Common myeloid progenitor, CD34-positive (primary cell): ENCODE measurements around the gene ZBTB45.

Experiments
- CTCF ChIA-PET: fragments of 350-600 bp; sonication (Branson Sonifier 250); formaldehyde crosslinking; loops from one replicate; lab custom pipeline; 2021; ENCODE audit warnings: antibody characterized with exemption; lab: Charles Lee
- POLR2A ChIA-PET: fragments of 350-600 bp; sonication (Branson Sonifier 250); formaldehyde crosslinking; loops from one replicate; lab custom pipeline; 2021; ENCODE audit warnings: antibody characterized with exemption; lab: Charles Lee
- DNase-seq, 3 donors: peaks; one replicate each; pipeline versions ENCODE4 v3.0.0 to v3.0.0-alpha.2; 2013
- H3K27ac ChIP-seq, 2 experiments: 1 replicate in 1 of 2; 2 replicates in 1 of 2; pipeline ENCODE4 v1.7.0; 2013; ENCODE audit warnings: inconsistent platforms in 2 of 2, low read length in 2 of 2, mild to moderate bottlenecking in 2 of 2, low read depth in 1 of 2, moderate library complexity in 1 of 2; ENCODE audit not compliant: severe bottlenecking in 2 of 2, insufficient read depth in 1 of 2, poor library complexity in 1 of 2
- H3K27me3 ChIP-seq, 5 experiments: replicated peaks in 2 of 5; 1 replicate in 3 of 5; 2 replicates in 2 of 5; pipeline versions ENCODE4 v1.6.1 to v1.7.0; 2013; ENCODE audit warnings: low read length in 4 of 5, mild to moderate bottlenecking in 2 of 5, moderate library complexity in 2 of 5, inconsistent platforms in 1 of 5; ENCODE audit not compliant: insufficient read depth in 5 of 5, control insufficient read depth in 4 of 5
- H3K36me3 ChIP-seq, 4 experiments: 1 replicate in 2 of 4; 2 replicates in 2 of 4; pipeline versions ENCODE4 v1.6.1 to v1.7.0; 2013; ENCODE audit warnings: low read length in 3 of 4, control low read depth in 1 of 4, mild to moderate bottlenecking in 1 of 4; ENCODE audit not compliant: control insufficient read depth in 4 of 4, insufficient read depth in 4 of 4
- H3K4me1 ChIP-seq, 4 experiments: 1 replicate in 3 of 4; 2 replicates in 1 of 4; pipeline versions ENCODE4 v1.6.1 to v1.7.1; 2013; ENCODE audit warnings: low read length in 3 of 4, mild to moderate bottlenecking in 3 of 4, control low read depth in 1 of 4, inconsistent platforms in 1 of 4, moderate library complexity in 1 of 4; ENCODE audit not compliant: control insufficient read depth in 4 of 4, insufficient read depth in 4 of 4; ENCODE audit errors: control extremely low read depth in 1 of 4
- H3K4me3 ChIP-seq, 7 experiments: 1 replicate in 4 of 7; 2 replicates in 3 of 7; pipeline versions ENCODE4 v1.5.1 to v1.7.0; 2013; ENCODE audit warnings: mild to moderate bottlenecking in 7 of 7, low read length in 6 of 7, moderate library complexity in 6 of 7, inconsistent platforms in 2 of 7, low read depth in 2 of 7, control low read depth in 1 of 7; ENCODE audit not compliant: insufficient read depth in 4 of 7, control insufficient read depth in 1 of 7; ENCODE audit errors: extremely low read depth in 1 of 7
- H3K9me3 ChIP-seq, 5 experiments: 1 replicate in 4 of 5; 2 replicates in 1 of 5; pipeline versions ENCODE4 v1.6.1 to v1.7.1; 2013; ENCODE audit warnings: low read length in 4 of 5, mild to moderate bottlenecking in 2 of 5, inconsistent platforms in 1 of 5, low read depth in 1 of 5, moderate library complexity in 1 of 5; ENCODE audit not compliant: control insufficient read depth in 4 of 5, insufficient read depth in 2 of 5; ENCODE audit errors: control extremely low read depth in 1 of 5
- WGBS: methylation state at CpG from one replicate; pipeline ENCODE4 v1.1.5; 2013; ENCODE audit not compliant: insufficient coverage; 5-methylcytosine and 5-hydroxymethylcytosine counted together

The ZBTB45 gene

GRCh38 chr19:58562122-58563033 is 42.8 kb upstream of the ZBTB45 start:
- peak; percentile 47 to 69 (median 61) for DNase-seq
- Histone ChIP-seq H3K27ac (no peak overlapping the region), H3K9me3 (no peaks in the 10 kb centered on the region), H3K27me3 (peaks cover 0 to 12% (median 0%) of the 10 kb centered on the region in 5 experiments), H3K4me3 (peak overlapping the region in 6 of 7 experiments; percentile 35 to 70 (median 57)), H3K4me1 (peaks cover 3 to 44% (median 36%) of the 10 kb centered on the region in 4 experiments), H3K36me3 (peaks cover under 1 to 9% (median 4%) of the 10 kb centered on the region in 4 experiments)
- ChIA-PET CTCF (interaction anchor here (1.9 to 7.2 kb wide), 2 partner anchors 18 to 43 kb away, joined by 7 to 59 read pairs; partner anchors contain the start of gene ZBTB45), POLR2A (interaction anchor here (0.8 to 1.0 kb wide), 4 partner anchors 8 to 18 kb away, joined by 3 to 4 read pairs (median 3); partner anchors contain the start of genes MZF1 and TRIM28)
- 14% methylated on average over 97 of the region's 107 CpGs for WGBS

- Histone ChIP-seq H3K4me1 (peaks cover 3 to 52% (median 44%) of the 10 kb centered on the region in 4 experiments), H3K27me3 (peaks cover 0 to 12% (median 0%) of the 10 kb centered on the region in 5 experiments), H3K36me3 (peaks cover 0 to 6% (median 4%) of the 10 kb centered on the region in 4 experiments), H3K27ac (no peak overlapping the region), H3K4me3 (peak overlapping the region in 3 of 7 experiments; percentile 67 to 70 (median 70)), H3K9me3 (no peaks in the 10 kb centered on the region)
- DNase-seq, result no peak
- ChIA-PET POLR2A (interaction anchor here (1.0 kb wide), 1 partner anchor 14 kb away, joined by 3 read pairs; no protein-coding TSS in a partner anchor), CTCF (interaction anchor here (0.9 to 7.2 kb wide), 5 partner anchors 9 to 42 kb away, joined by 4 to 59 read pairs (median 5); partner anchors contain the start of gene ZBTB45)
- WGBS, result 80% methylated on average over 14 of the region's 16 CpGs
Observed at GRCh38 chr19:58561373-58562121, 41.9 kb upstream of the ZBTB45 start.

GRCh38 chr19:58560921-58561320 is 41.3 kb upstream of the ZBTB45 start:
- peaks cover 0 to 12% (median 0%) of the 10 kb centered on the region in 5 experiments for H3K27me3 ChIP-seq
- H3K36me3 ChIP-seq, result peaks cover 0 to 13% (median 7%) of the 10 kb centered on the region in 4 experiments
- no peak for DNase-seq
- H3K27ac ChIP-seq, result no peak overlapping the region
- POLR2A ChIA-PET, result no interaction called here
- CTCF ChIA-PET, result interaction anchor here (0.9 to 7.2 kb wide), 5 partner anchors 10 to 42 kb away, joined by 4 to 59 read pairs (median 5); partner anchors contain the start of gene ZBTB45
- no peak overlapping the region for H3K4me3 ChIP-seq
- no peaks in the 10 kb centered on the region for H3K9me3 ChIP-seq
- H3K4me1 ChIP-seq, result peaks cover 3 to 58% (median 50%) of the 10 kb centered on the region in 4 experiments

- peaks cover 0 to 12% (median 0%) of the 10 kb centered on the region in 5 experiments for H3K27me3 ChIP-seq
- ChIA-PET POLR2A (no interaction called here), CTCF (interaction anchor here (1.4 to 7.2 kb wide), 3 partner anchors 15 to 41 kb away, joined by 4 to 59 read pairs (median 4); partner anchors contain the start of gene ZBTB45)
- no peak for DNase-seq
- peak overlapping the region; percentile 91 to 97 for H3K27ac ChIP-seq
- H3K36me3 ChIP-seq, result peaks cover 0 to 16% (median 8%) of the 10 kb centered on the region in 4 experiments
- no peaks in the 10 kb centered on the region for H3K9me3 ChIP-seq
- WGBS, result 86% methylated on average over 8 of the region's 8 CpGs
- H3K4me1 ChIP-seq, result peaks cover 3 to 64% (median 56%) of the 10 kb centered on the region in 4 experiments
- H3K4me3 ChIP-seq, result peak overlapping the region in 5 of 7 experiments; percentile 81 to 94 (median 84)
Observed at GRCh38 chr19:58560007-58560887, 40.6 kb upstream of the ZBTB45 start.

GRCh38 chr19:58559275-58560006 is 39.8 kb upstream of the ZBTB45 start:
- Histone ChIP-seq H3K4me1 (peaks cover 3 to 70% (median 62%) of the 10 kb centered on the region in 4 experiments), H3K36me3 (peaks cover 0 to 18% (median 8%) of the 10 kb centered on the region in 4 experiments), H3K4me3 (peak overlapping the region; percentile 57 to 94 (median 84)), H3K27ac (peak overlapping the region; percentile 91 to 97), H3K9me3 (no peaks in the 10 kb centered on the region), H3K27me3 (peaks cover 0 to 12% (median 0%) of the 10 kb centered on the region in 5 experiments)
- ChIA-PET POLR2A (interaction anchor here (0.8 to 1.6 kb wide), 2 partner anchors 12 to 16 kb away, joined by 3 to 5 read pairs; no protein-coding TSS in a partner anchor), CTCF (interaction anchor here (1.4 to 7.2 kb wide), 2 partner anchors 22 to 40 kb away, joined by 4 to 59 read pairs; partner anchors contain the start of gene ZBTB45)
- peak; percentile 44 to 58 (median 56) for DNase-seq
- WGBS, result 0% methylated on average over 26 of the region's 33 CpGs
